ENCODE results near the gene PYHIN1.
A peak's percentile ranks its signal among the peaks of the same experiment; 100 is the strongest.

The PYHIN1 gene

DNA sequence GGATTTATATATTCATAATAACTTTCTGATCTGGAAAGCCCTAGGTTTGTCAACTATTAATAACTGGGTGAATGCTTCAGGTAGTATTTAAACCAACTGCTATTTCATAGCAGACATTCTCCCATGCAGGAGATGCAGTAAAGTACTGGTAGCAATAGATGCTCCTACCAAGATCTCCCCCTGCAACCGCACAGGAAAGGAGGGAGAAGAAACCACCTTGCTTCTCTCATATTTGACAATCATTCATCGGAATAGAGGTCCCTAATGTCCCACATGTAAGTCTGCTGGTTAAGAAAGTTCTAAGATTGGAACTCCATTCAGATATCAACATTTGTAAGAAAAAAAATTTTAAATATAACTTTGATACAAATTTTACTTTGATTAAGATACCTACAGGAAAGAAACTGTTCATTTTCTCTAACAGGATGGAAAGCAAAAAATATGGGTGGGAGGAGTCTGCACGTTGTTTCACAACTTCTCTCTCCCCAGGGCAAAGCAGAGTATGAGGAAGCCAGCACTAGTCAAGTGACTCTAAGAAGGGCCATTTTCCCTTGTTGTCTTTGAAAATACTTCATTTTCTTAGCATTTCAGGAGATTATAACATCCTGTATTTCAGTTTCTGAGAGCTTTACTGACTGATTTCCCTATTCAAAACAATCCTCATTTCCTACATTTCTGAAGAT lies at the start of gene PYHIN1:
TSS of gene PYHIN1 (plus strand) at position 498 of the 683 bp plus-strand sequence. CDS start 5,359 bp downstream, outside the sequence.
- Histone ChIP-seq H3K27me3 (replicated peaks; ENCODE audit: control insufficient read depth, insufficient read depth, low read length) (no peaks in the 10 kb centered on the region), H3K9ac (ENCODE audit: low read length) (no peak within 1 kb of the TSS), H3K36me3 (ENCODE audit: control insufficient read depth, insufficient read depth, low read length, severe bottlenecking) (no peaks in the 10 kb centered on the region), H3K9me3 (ENCODE audit: control insufficient read depth, low read length) (peaks cover 8% of the 10 kb centered on the region), H3K4me3 (ENCODE audit: low read length) (peak within 1 kb of the TSS; percentile 76), H3K4me1 (ENCODE audit: control insufficient read depth, insufficient read depth, low read length) (no peaks in the 10 kb centered on the region)
- no peak for DNase-seq (ENCODE audit: low read depth)

DNA sequence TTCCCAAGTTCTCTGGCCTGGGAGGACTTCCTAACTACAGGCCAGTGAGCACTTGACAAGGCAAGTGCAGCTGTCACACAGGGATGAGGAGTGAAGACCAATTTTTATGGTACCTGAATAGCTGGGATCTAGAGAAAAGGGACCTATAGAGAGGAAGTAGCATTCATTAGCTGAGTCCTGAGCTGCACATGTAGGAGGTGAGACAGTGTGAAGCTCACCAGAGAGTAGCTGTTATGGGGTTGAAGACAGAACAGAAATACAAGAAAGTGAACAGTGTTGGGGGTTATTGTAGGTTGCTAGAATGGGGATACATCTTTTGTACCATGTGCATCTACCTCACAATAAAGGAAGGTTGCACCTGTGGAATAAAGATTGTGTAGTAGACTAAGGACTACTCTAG lies 37.7 kb upstream of the PYHIN1 start:
- no peaks in the 10 kb centered on the region for H3K36me3 ChIP-seq (ENCODE audit: control insufficient read depth, insufficient read depth, low read length, severe bottlenecking)
- no peak overlapping the region for H3K4me3 ChIP-seq (ENCODE audit: low read length)
- DNase-seq (ENCODE audit: low read depth): no peak
- no peaks in the 10 kb centered on the region for H3K4me1 ChIP-seq (ENCODE audit: control insufficient read depth, insufficient read depth, low read length)
- no peak overlapping the region for H3K9ac ChIP-seq (ENCODE audit: low read length)
- H3K9me3 ChIP-seq (ENCODE audit: control insufficient read depth, low read length): peaks cover 4% of the 10 kb centered on the region
- H3K27me3 ChIP-seq (replicated peaks; ENCODE audit: control insufficient read depth, insufficient read depth, low read length): no peaks in the 10 kb centered on the region

DNA sequence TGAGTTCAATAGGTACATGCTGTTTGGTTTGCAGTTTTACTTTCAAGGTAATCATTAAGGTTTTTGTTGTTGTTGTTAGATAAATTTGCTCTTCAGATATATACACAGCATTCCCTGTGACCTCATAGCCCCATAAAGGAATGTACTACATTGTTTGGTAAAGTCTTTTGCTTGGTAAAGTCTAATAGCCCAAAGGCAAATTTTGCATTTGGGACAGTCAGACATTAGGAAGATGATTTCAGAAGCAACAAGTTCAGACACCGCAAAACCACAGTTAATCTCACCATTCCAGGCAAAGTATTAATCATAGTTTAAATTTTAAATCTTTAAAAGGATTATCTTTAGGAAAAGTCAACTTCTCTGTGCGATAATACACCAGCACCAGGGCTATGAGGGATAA lies 32.6 kb upstream of the PYHIN1 start:
- H3K27me3 ChIP-seq (replicated peaks; ENCODE audit: control insufficient read depth, insufficient read depth, low read length): no peaks in the 10 kb centered on the region
- no peak for DNase-seq (ENCODE audit: low read depth)
- peaks cover 4% of the 10 kb centered on the region for H3K9me3 ChIP-seq (ENCODE audit: control insufficient read depth, low read length)
- H3K36me3 ChIP-seq (ENCODE audit: control insufficient read depth, insufficient read depth, low read length, severe bottlenecking): no peaks in the 10 kb centered on the region
- no peak overlapping the region for H3K9ac ChIP-seq (ENCODE audit: low read length)
- no peak overlapping the region for H3K4me3 ChIP-seq (ENCODE audit: low read length)
- no peaks in the 10 kb centered on the region for H3K4me1 ChIP-seq (ENCODE audit: control insufficient read depth, insufficient read depth, low read length)

DNA sequence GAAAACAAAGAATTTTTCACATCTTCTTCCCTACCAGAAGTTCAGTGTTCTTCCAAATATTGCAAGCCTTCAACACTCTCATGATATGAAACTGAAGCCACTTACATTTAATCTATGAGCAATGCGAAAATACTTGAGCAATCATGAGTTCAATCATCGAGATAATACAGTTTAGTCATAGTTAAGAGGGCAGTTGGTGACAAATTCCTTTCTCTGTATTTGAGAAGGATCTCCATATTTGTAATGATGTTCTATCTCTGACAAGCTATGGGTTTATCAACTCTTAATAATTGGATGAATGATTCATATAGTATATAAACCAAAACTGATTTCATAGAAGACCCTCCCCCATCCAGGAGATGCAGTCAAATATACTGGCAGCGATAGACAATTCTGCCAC lies 29.7 kb upstream of the PYHIN1 start:
- no peaks in the 10 kb centered on the region for H3K9me3 ChIP-seq (ENCODE audit: control insufficient read depth, low read length)
- H3K27me3 ChIP-seq (replicated peaks; ENCODE audit: control insufficient read depth, insufficient read depth, low read length): no peaks in the 10 kb centered on the region
- no peaks in the 10 kb centered on the region for H3K36me3 ChIP-seq (ENCODE audit: control insufficient read depth, insufficient read depth, low read length, severe bottlenecking)
- no peak for DNase-seq (ENCODE audit: low read depth)
- no peak overlapping the region for H3K9ac ChIP-seq (ENCODE audit: low read length)
- no peaks in the 10 kb centered on the region for H3K4me1 ChIP-seq (ENCODE audit: control insufficient read depth, insufficient read depth, low read length)
- H3K4me3 ChIP-seq (ENCODE audit: low read length): no peak overlapping the region

DNA sequence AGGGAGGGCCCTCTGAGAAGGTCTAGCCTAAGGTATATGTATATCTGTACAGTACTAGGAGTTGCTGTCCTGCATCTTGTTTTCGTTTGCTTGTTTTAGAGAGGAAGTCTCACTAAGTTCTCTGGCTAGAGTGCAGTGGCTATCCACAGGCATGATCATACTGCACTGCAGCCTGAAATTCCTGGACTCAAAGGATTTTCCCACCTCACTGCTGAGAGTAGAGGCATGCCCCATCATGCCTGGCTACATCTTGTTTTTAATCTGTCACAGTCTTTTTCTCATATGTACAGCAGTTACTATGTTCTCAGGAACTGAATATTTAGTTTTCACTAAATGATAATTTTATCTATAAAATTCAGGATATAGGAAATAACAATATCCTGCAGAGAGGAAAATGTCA lies 15.3 kb upstream of the PYHIN1 start:
- peaks cover 19% of the 10 kb centered on the region for H3K9me3 ChIP-seq (ENCODE audit: control insufficient read depth, low read length)
- DNase-seq (ENCODE audit: low read depth): no peak
- H3K4me3 ChIP-seq (ENCODE audit: low read length): no peak overlapping the region
- H3K4me1 ChIP-seq (ENCODE audit: control insufficient read depth, insufficient read depth, low read length): no peaks in the 10 kb centered on the region
- no peaks in the 10 kb centered on the region for H3K36me3 ChIP-seq (ENCODE audit: control insufficient read depth, insufficient read depth, low read length, severe bottlenecking)
- no peaks in the 10 kb centered on the region for H3K27me3 ChIP-seq (replicated peaks; ENCODE audit: control insufficient read depth, insufficient read depth, low read length)
- H3K9ac ChIP-seq (ENCODE audit: low read length): no peak overlapping the region

DNA sequence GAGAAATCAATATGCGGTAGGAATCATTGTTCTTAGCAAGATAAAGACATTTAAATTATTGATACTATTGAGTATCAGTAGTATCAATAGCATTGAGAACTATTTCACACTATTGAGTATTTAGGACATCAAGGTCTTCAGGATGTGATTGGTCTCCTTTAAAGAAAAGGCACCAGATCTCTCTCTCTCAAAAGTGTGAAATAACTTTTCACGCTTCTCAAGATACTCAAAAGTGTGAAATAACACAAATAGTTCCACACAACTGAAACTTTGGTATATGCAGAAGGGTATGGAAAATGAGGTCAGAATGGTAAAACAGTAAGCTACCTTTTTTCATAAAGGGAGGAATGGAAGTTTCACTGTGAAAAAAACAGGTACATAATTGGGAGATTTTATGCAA lies 6.7 kb upstream of the PYHIN1 start:
- Histone ChIP-seq H3K9ac (ENCODE audit: low read length) (no peak overlapping the region), H3K27me3 (replicated peaks; ENCODE audit: control insufficient read depth, insufficient read depth, low read length) (no peaks in the 10 kb centered on the region), H3K9me3 (ENCODE audit: control insufficient read depth, low read length) (peaks cover 11% of the 10 kb centered on the region), H3K4me3 (ENCODE audit: low read length) (no peak overlapping the region), H3K36me3 (ENCODE audit: control insufficient read depth, insufficient read depth, low read length, severe bottlenecking) (no peaks in the 10 kb centered on the region), H3K4me1 (ENCODE audit: control insufficient read depth, insufficient read depth, low read length) (peaks cover 5% of the 10 kb centered on the region)
- DNase-seq (ENCODE audit: low read depth): no peak

DNA sequence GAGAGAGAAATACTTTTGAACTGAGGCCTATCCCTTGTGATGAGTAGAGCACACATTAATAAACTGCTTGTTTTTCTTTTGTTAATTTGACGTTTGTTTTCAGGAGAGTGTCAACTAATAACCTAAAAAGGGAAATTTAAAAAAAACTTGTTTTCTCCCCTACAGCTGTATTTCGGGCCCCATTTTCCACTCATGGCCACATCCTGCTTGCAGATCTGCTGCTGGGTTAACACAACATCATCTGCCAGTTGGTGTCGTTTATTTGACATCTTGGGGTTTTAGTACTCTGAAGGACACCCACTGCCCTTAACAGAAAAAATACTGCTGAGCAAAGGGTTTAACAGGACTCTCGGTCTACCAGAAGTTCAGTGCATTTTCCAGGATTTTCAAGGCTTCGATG lies 848 bp upstream of the PYHIN1 start:
- Histone ChIP-seq H3K9ac (ENCODE audit: low read length) (no peak overlapping the region), H3K4me1 (ENCODE audit: control insufficient read depth, insufficient read depth, low read length) (no peaks in the 10 kb centered on the region), H3K36me3 (ENCODE audit: control insufficient read depth, insufficient read depth, low read length, severe bottlenecking) (no peaks in the 10 kb centered on the region), H3K4me3 (ENCODE audit: low read length) (no peak overlapping the region), H3K9me3 (ENCODE audit: control insufficient read depth, low read length) (peaks cover 8% of the 10 kb centered on the region), H3K27me3 (replicated peaks; ENCODE audit: control insufficient read depth, insufficient read depth, low read length) (no peaks in the 10 kb centered on the region)
- DNase-seq (ENCODE audit: low read depth): no peak

DNA sequence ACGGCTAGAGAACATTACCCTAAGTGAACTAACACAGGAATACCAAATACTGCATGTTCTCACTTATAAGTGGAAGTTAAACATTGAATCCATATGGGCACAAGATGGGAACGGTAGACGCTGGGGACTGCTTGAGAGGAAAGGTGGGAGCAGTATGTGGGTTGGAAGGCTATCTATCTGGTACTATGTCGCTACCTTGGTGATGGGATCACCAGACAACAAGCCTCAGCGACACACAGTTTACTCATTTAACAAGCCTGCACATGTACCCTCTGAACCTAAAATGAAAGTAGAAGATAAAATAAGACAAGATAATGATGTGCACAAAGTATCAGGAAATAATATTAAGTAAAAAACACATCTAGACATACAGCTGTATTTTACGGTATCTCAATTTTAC lies 819 bp downstream of the PYHIN1 start:
- DNase-seq (ENCODE audit: low read depth): no peak
- peaks cover 5% of the 10 kb centered on the region for H3K9me3 ChIP-seq (ENCODE audit: control insufficient read depth, low read length)
- no peaks in the 10 kb centered on the region for H3K36me3 ChIP-seq (ENCODE audit: control insufficient read depth, insufficient read depth, low read length, severe bottlenecking)
- no peaks in the 10 kb centered on the region for H3K4me1 ChIP-seq (ENCODE audit: control insufficient read depth, insufficient read depth, low read length)
- H3K9ac ChIP-seq (ENCODE audit: low read length): no peak overlapping the region
- H3K4me3 ChIP-seq (ENCODE audit: low read length): peak overlapping the region; percentile 76
- no peaks in the 10 kb centered on the region for H3K27me3 ChIP-seq (replicated peaks; ENCODE audit: control insufficient read depth, insufficient read depth, low read length)

DNA sequence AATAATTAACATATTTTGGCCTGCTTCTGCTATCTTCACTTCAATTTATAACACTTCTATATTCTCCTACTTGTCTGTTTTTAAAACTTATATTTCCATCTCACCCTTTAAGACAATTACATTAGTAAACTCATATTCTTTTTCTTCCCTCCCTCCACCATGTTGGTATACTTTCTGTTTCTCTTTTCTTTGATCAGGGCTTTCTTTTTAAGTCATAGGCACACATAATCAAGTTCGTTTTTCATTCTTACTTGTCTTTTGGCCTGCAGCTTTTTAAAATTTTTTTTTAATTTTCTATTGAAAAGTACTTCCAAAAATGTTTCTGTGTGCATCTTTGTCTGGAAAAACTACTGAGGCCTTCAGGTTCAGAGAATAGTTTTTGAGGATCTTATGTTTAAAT lies 2.3 kb downstream of the PYHIN1 start:
- no peaks in the 10 kb centered on the region for H3K27me3 ChIP-seq (replicated peaks; ENCODE audit: control insufficient read depth, insufficient read depth, low read length)
- no peak overlapping the region for H3K9ac ChIP-seq (ENCODE audit: low read length)
- DNase-seq (ENCODE audit: low read depth): no peak
- H3K4me3 ChIP-seq (ENCODE audit: low read length): peak overlapping the region; percentile 58
- H3K36me3 ChIP-seq (ENCODE audit: control insufficient read depth, insufficient read depth, low read length, severe bottlenecking): no peaks in the 10 kb centered on the region
- H3K9me3 ChIP-seq (ENCODE audit: control insufficient read depth, low read length): no peaks in the 10 kb centered on the region
- H3K4me1 ChIP-seq (ENCODE audit: control insufficient read depth, insufficient read depth, low read length): no peaks in the 10 kb centered on the region

DNA sequence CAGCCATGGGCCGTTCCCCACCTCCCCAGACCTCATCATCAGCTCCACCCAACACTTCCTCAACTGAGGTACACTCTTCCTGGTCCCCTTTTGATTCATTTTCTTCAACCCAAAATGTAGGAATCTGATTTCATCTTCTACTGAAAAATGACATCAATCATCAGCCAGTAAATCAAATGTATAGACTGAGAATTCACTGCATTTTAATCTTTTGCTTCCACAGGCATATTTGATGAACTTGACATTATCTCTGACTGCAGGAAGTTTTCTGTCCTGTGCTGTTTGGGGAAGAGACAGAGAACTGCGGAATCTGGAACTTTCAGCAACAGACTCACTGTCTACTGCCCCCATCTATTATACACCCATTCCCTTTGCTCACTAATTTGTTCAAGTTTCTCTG lies 7.8 kb downstream of the PYHIN1 start:
- no peak for DNase-seq (ENCODE audit: low read depth)
- no peak overlapping the region for H3K4me3 ChIP-seq (ENCODE audit: low read length)
- no peaks in the 10 kb centered on the region for H3K36me3 ChIP-seq (ENCODE audit: control insufficient read depth, insufficient read depth, low read length, severe bottlenecking)
- H3K27me3 ChIP-seq (replicated peaks; ENCODE audit: control insufficient read depth, insufficient read depth, low read length): no peaks in the 10 kb centered on the region
- no peaks in the 10 kb centered on the region for H3K4me1 ChIP-seq (ENCODE audit: control insufficient read depth, insufficient read depth, low read length)
- no peaks in the 10 kb centered on the region for H3K9me3 ChIP-seq (ENCODE audit: control insufficient read depth, low read length)
- no peak overlapping the region for H3K9ac ChIP-seq (ENCODE audit: low read length)

DNA sequence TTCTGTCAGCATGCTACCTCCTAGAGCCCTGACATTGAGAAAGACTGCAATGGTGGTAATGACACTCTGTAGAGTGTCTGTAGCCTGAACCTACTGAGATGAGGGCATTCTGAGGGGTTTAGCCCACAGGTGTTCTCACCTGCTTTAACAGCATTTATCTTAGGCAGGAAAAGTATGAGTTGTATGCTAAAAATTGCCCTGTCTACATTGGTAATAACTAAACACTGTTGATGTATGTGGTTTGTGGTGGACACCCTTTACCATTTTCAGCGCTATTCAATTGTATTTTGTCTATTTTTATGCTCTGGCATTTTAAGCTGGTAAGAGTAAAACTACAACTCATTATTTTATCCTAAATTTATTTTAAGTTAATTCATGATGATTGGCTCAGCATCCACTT lies 10.0 kb downstream of the PYHIN1 start:
- no peaks in the 10 kb centered on the region for H3K27me3 ChIP-seq (replicated peaks; ENCODE audit: control insufficient read depth, insufficient read depth, low read length)
- no peaks in the 10 kb centered on the region for H3K4me1 ChIP-seq (ENCODE audit: control insufficient read depth, insufficient read depth, low read length)
- H3K9ac ChIP-seq (ENCODE audit: low read length): no peak overlapping the region
- no peaks in the 10 kb centered on the region for H3K36me3 ChIP-seq (ENCODE audit: control insufficient read depth, insufficient read depth, low read length, severe bottlenecking)
- DNase-seq (ENCODE audit: low read depth): no peak
- no peaks in the 10 kb centered on the region for H3K9me3 ChIP-seq (ENCODE audit: control insufficient read depth, low read length)
- no peak overlapping the region for H3K4me3 ChIP-seq (ENCODE audit: low read length)

DNA sequence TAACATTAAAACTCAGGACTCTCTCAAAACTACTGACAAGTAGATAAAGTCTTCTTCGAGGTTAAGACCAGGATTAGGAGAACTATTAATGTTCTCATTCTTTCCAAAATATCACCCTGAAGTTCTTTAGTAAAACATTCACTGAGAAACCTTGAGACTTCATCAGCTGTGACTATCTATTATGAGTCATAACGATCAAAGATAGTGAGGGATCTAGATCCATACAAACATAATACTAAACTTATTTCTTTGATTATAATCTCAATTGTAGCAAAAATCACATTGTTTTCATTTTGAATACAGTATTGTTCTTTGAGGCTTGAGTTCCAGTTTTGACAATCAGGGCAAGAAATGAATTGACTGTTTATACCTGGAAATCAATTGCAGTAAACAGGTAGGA lies 11.1 kb downstream of the PYHIN1 start:
- no peaks in the 10 kb centered on the region for H3K27me3 ChIP-seq (replicated peaks; ENCODE audit: control insufficient read depth, insufficient read depth, low read length)
- no peak for DNase-seq (ENCODE audit: low read depth)
- no peak overlapping the region for H3K4me3 ChIP-seq (ENCODE audit: low read length)
- no peaks in the 10 kb centered on the region for H3K4me1 ChIP-seq (ENCODE audit: control insufficient read depth, insufficient read depth, low read length)
- H3K36me3 ChIP-seq (ENCODE audit: control insufficient read depth, insufficient read depth, low read length, severe bottlenecking): no peaks in the 10 kb centered on the region
- H3K9me3 ChIP-seq (ENCODE audit: control insufficient read depth, low read length): no peaks in the 10 kb centered on the region
- no peak overlapping the region for H3K9ac ChIP-seq (ENCODE audit: low read length)

Measured in adipocyte (in vitro differentiated cells).